ENCODE measurements around the gene KIF2A. TPM values are rescaled to one million over a fixed set of nuclear protein-coding genes. Genes with fewer than 3 reads are reported as not detected.
A peak's percentile ranks its signal among the peaks of the same experiment; 100 is the strongest.

KIF2A gene
- total and polyA plus RNA-seq, 7 donors: 1.4 to 10.6 (median 8.4) TPM

DNA sequence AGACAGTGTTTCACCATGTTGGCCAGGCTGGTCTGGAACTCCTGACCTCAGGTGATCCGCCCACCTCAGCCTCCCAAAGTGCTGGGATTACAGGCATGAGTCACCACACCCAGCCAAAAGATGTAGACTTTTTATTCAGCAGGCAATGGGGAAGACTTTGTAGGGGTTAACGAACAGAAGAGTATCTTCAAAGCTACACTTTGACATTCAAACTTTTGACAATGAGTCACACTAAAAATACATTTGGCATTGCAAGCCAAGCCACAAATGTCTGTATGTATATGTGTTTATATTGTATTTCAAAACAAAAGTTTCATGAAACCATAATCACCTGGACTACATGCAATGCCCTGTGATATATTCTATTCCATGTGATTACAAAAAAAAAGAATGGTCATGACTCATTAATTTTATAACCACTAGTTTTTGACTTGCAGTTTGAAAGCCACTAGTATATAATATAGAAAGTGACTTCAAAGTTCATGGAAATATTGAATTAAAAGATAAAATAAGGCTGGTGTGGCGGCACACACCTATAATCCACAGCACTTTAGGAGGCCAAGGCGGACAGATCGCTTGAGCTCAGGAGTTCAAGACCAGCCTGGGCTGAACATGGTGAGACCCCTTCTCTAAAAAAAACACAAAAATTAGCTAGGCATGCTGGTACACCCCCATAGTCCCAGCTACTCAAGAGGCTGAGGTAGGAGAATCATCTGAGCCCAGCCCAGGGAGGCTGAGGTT, 89.4 kb downstream of the KIF2A start:
- DNase-seq: no peak
- WGBS, 3 donors: 87 to 90% (median 88%) methylated on average over 5 of the region's 5 CpGs

GRCh38 chr5:62403411-62404250, 97.6 kb downstream of the KIF2A start, which contains the start of gene DIMT1:
Gene DIMT1 (minus strand): TSS chr5:62403905. CDS start chr5:62403772, 133 bp downstream.
- TF ChIP-seq, protein P1, sequence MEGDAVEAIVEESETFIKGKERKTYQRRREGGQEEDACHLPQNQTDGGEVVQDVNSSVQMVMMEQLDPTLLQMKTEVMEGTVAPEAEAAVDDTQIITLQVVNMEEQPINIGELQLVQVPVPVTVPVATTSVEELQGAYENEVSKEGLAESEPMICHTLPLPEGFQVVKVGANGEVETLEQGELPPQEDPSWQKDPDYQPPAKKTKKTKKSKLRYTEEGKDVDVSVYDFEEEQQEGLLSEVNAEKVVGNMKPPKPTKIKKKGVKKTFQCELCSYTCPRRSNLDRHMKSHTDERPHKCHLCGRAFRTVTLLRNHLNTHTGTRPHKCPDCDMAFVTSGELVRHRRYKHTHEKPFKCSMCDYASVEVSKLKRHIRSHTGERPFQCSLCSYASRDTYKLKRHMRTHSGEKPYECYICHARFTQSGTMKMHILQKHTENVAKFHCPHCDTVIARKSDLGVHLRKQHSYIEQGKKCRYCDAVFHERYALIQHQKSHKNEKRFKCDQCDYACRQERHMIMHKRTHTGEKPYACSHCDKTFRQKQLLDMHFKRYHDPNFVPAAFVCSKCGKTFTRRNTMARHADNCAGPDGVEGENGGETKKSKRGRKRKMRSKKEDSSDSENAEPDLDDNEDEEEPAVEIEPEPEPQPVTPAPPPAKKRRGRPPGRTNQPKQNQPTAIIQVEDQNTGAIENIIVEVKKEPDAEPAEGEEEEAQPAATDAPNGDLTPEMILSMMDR (IDR thresholded peaks at IDR 0.05): no peak
- intact Hi-C loops (cut with DNase I): loop anchor here in 1 of 2 donors (10.0 kb wide), 1 partner anchor 99 kb away; the partner anchor contains the start of gene KIF2A
- Histone ChIP-seq H3K27ac (peak within 1 kb of the TSS; percentile 96), H3K27me3 (ENCODE audit: insufficient read depth in 3 of 3, low read length in 2 of 3) (no peaks in the 10 kb centered on the region), H3K4me1 (peaks cover 9% of the 10 kb centered on the region), H3K36me3 (ENCODE audit: insufficient read depth in 1 of 2, low read depth in 1 of 2) (peaks cover 0 to 33% of the 10 kb centered on the region in 2 donors), H3K9me3 (no peaks in the 10 kb centered on the region), H3K4me3 (peak within 1 kb of the TSS; percentile 94)
- 0 to 1% (median 1%) methylated on average over 57 to 66 of the region's 66 CpGs for WGBS, 3 donors
- ATAC-seq (peak; percentile 99 to 100 (median 100)), DNase-seq (peak; percentile 94 to 97)

More for the DNA sequence above, 89.4 kb downstream of the KIF2A start:
- TF ChIP-seq, protein P1 (IDR thresholded peaks at IDR 0.05): no peak
- H3K27ac ChIP-seq: no peak overlapping the region
- no peak for ATAC-seq
- H3K4me3 ChIP-seq: no peak overlapping the region
- no peaks in the 10 kb centered on the region for H3K27me3 ChIP-seq (ENCODE audit: insufficient read depth in 3 of 3, low read length in 2 of 3)
- H3K36me3 ChIP-seq (ENCODE audit: insufficient read depth in 1 of 2, low read depth in 1 of 2): peaks cover 10 to 100% of the 10 kb centered on the region in 2 donors
- no peaks in the 10 kb centered on the region for H3K9me3 ChIP-seq
- intact Hi-C loops (cut with DNase I): no loop called here
- H3K4me1 ChIP-seq: no peaks in the 10 kb centered on the region

- Histone ChIP-seq H3K9me3 (no peaks in the 10 kb centered on the region), H3K27ac (peak within 1 kb of the TSS; percentile 78), H3K36me3 (ENCODE audit: insufficient read depth in 1 of 2, low read depth in 1 of 2) (no peaks in the 10 kb centered on the region), H3K27me3 (ENCODE audit: insufficient read depth in 3 of 3, low read length in 2 of 3) (no peaks in the 10 kb centered on the region), H3K4me3 (peak within 1 kb of the TSS; percentile 92), H3K4me1 (peaks cover 11% of the 10 kb centered on the region)
- ATAC-seq (peak; percentile 99 to 100 (median 99)), DNase-seq (peak; percentile 98 to 99)
- intact Hi-C loops (cut with DNase I): no loop called here
- TF ChIP-seq, protein P1 (IDR thresholded peaks at IDR 0.05): no peak
- WGBS, 3 donors: 0 to 1% (median 1%) methylated on average over 65 to 66 of the region's 66 CpGs
These were observed 106.7 kb downstream of the KIF2A start, which contains the start of gene IPO11 for GRCh38 chr5:62412549-62413329. Gene IPO11 (plus strand): TSS chr5:62412763. CDS start chr5:62437280, 24,517 bp downstream.

DNA sequence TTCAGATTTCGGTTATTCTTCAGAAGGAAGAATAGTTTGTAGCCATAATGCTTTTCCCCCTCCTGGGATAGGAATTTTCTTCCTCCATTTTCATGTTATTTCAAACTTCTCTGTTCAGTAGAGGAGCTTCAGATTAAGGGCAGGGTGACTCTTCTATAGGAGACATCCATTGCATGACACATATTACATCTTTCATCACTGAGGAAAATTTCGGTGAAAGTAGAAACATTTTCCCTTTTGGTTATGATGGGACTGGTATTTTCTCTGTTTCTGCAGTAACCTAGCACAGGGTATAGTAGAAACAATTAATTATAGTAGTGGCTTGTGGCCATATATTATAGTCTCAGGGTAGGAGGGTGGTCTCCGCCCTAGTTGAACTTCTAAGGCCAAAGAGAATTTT, 107.7 kb downstream of the KIF2A start:
- no peaks in the 10 kb centered on the region for H3K9me3 ChIP-seq
- no peak for DNase-seq
- H3K27me3 ChIP-seq (ENCODE audit: insufficient read depth in 3 of 3, low read length in 2 of 3): no peaks in the 10 kb centered on the region
- no peak overlapping the region for H3K27ac ChIP-seq
- intact Hi-C loops (cut with DNase I): no loop called here
- peaks cover 19% of the 10 kb centered on the region for H3K4me1 ChIP-seq
- no peaks in the 10 kb centered on the region for H3K36me3 ChIP-seq (ENCODE audit: insufficient read depth in 1 of 2, low read depth in 1 of 2)
- 55 to 61% (median 57%) methylated on average over 3 of the region's 3 CpGs for WGBS, 3 donors
- TF ChIP-seq, protein P1 (IDR thresholded peaks at IDR 0.05): no peak
- H3K4me3 ChIP-seq: peak overlapping the region; percentile 92
- ATAC-seq: no peak
